ENCODE measurements around the gene ACTA1. TPM values are rescaled to one million over a fixed set of nuclear protein-coding genes. Genes with fewer than 3 reads are reported as not detected.

The ACTA1 gene
- total RNA-seq, 4 donors from 2014 or later, result 0.59 to 2.6 (median 1.7) TPM

DNA sequence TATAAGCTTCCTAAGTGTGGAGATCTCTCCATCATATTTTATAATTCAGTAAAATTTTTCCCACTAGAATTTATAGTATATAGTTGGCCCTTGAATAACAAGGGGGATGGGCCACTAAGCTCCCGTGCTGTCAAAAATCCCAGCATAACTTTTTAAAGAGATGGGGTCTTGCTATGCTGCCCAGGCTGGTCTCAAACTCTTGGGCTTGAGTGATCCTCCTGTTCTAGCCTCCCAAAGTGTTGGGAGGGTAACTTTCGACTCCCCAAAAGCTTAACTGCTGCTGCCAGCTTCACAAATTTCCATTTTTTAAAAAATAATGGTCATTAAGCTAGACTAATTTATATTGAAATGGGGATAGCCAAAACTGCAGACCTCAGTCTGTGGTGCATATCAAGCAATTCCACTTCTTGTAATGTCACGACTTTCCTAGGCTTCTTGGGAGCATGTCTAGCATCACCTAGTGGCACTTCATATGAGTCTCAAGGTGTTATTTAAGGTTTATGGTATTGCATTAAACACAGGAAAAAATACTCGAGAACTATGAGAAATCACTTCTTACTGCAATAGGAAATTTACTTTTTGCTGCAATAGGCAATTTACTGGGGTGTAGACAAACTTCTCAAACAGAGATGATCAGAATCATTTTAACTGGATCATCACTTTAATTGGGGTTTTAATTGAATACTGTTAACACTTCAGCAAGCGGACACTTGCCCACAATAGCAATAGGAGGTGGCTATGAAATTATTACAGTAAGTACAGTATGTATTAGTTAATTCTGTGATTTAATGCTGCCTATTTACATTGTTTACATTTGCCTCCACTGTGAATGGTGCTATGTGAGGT, 19.3 kb upstream of the ACTA1 start:
- Histone ChIP-seq H3K36me3 (peaks cover 64% of the 10 kb centered on the region), H3K27me3 (no peaks in the 10 kb centered on the region), H3K4me3 (no peak overlapping the region), H3K9me3 (no peaks in the 10 kb centered on the region), H3K27ac (no peak overlapping the region), H3K4me1 (no peaks in the 10 kb centered on the region)
- TF ChIP-seq POLR2A (IDR thresholded peaks at IDR 0.05), result no peak
- TF ChIP-seq, protein P1, sequence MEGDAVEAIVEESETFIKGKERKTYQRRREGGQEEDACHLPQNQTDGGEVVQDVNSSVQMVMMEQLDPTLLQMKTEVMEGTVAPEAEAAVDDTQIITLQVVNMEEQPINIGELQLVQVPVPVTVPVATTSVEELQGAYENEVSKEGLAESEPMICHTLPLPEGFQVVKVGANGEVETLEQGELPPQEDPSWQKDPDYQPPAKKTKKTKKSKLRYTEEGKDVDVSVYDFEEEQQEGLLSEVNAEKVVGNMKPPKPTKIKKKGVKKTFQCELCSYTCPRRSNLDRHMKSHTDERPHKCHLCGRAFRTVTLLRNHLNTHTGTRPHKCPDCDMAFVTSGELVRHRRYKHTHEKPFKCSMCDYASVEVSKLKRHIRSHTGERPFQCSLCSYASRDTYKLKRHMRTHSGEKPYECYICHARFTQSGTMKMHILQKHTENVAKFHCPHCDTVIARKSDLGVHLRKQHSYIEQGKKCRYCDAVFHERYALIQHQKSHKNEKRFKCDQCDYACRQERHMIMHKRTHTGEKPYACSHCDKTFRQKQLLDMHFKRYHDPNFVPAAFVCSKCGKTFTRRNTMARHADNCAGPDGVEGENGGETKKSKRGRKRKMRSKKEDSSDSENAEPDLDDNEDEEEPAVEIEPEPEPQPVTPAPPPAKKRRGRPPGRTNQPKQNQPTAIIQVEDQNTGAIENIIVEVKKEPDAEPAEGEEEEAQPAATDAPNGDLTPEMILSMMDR (IDR thresholded peaks at IDR 0.05), result peak; percentile 9 to 18
- no peak for TF ChIP-seq EP300 (IDR thresholded peaks at IDR 0.05)
- no peak for TF ChIP-seq POLR2AphosphoS5 (IDR thresholded peaks at IDR 0.05)
- WGBS, result 77% methylated on average over 5 of the region's 5 CpGs
- DNase-seq (ENCODE audit: low spot score in 2 of 2), result no peak

DNA sequence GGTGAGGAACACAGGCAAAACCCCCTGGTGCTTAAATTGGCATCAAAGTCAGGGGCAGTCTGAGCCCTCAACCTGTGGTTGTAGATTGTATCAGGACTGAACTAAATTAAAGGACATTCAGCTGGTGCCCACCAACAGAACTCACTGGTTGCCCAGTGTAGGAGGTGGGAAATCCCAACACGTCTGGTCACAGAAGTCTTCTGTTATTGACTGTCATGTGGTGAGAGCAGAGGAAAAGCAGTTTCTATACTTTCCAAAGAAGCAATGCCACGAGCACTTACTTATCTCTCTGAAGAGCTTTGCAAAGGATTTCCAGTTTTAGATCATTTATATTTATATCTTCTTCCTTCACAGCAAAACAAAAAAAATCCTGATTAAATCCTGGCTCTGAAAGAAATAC, 15.0 kb upstream of the ACTA1 start:
- Histone ChIP-seq H3K36me3 (peaks cover 62% of the 10 kb centered on the region), H3K9me3 (no peaks in the 10 kb centered on the region), H3K27ac (no peak overlapping the region), H3K27me3 (no peaks in the 10 kb centered on the region), H3K4me1 (no peaks in the 10 kb centered on the region), H3K4me3 (no peak overlapping the region)
- no peak for TF ChIP-seq POLR2AphosphoS5 (IDR thresholded peaks at IDR 0.05)
- TF ChIP-seq EP300 (IDR thresholded peaks at IDR 0.05), result no peak
- TF ChIP-seq POLR2A (IDR thresholded peaks at IDR 0.05), result no peak
- TF ChIP-seq, protein P1 (IDR thresholded peaks at IDR 0.05), result no peak
- 83% methylated on average over 2 of the region's 2 CpGs for WGBS
- no peak for DNase-seq (ENCODE audit: low spot score in 2 of 2)

DNA sequence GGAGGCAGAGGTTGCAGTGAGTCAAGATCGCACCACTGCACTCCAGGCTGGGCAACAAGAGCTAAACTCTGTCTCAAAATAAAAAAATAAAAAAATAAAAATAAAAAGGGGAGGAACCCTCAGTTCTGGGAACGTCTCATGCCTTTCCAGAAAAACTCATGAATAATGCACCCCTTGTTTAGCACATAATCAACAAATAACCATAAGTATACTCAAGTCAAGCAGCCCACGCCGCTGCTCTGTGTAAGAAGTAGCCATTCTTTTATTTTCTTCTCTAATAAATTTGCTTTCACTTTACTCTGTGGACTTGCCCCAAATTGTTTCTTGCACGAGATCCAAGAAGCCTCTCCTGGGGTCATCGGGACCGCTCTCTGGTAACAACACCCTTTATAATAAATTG, 14.5 kb upstream of the ACTA1 start:
- Histone ChIP-seq H3K27me3 (no peaks in the 10 kb centered on the region), H3K4me1 (no peaks in the 10 kb centered on the region), H3K36me3 (peaks cover 63% of the 10 kb centered on the region), H3K27ac (no peak overlapping the region), H3K9me3 (no peaks in the 10 kb centered on the region), H3K4me3 (no peak overlapping the region)
- WGBS, result 82% methylated on average over 7 of the region's 7 CpGs
- no peak for TF ChIP-seq POLR2AphosphoS5 (IDR thresholded peaks at IDR 0.05)
- TF ChIP-seq POLR2A (IDR thresholded peaks at IDR 0.05), result no peak
- no peak for TF ChIP-seq EP300 (IDR thresholded peaks at IDR 0.05)
- TF ChIP-seq, protein P1 (IDR thresholded peaks at IDR 0.05), result no peak
- no peak for DNase-seq (ENCODE audit: low spot score in 2 of 2)

DNA sequence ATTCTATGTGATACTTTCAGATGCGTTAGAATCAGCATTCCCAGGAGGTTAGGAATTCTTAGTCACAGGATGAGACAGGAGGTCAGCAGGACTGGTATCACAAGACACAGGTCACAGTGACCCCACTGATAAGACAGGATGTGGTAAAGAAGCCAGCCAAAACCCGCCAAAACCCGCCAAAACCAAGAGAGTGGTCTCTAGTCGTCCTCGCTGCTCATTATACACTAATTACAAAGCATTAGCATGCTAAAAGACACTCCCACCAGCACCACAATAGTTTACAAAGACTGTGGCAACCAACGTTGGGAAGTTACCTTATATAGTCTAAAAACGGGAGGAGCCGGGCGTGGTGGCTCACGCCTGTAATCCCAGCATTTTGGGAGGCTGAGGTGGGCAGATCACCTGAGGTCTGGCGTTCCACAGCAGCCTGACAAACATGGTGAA, 13.9 kb upstream of the ACTA1 start:
- Histone ChIP-seq H3K4me1 (no peaks in the 10 kb centered on the region), H3K9me3 (no peaks in the 10 kb centered on the region), H3K27ac (no peak overlapping the region), H3K36me3 (peaks cover 68% of the 10 kb centered on the region), H3K4me3 (no peak overlapping the region), H3K27me3 (no peaks in the 10 kb centered on the region)
- no peak for DNase-seq (ENCODE audit: low spot score in 2 of 2)
- WGBS, result 92% methylated on average over 11 of the region's 11 CpGs
- no peak for TF ChIP-seq POLR2A (IDR thresholded peaks at IDR 0.05)
- TF ChIP-seq, protein P1 (IDR thresholded peaks at IDR 0.05), result no peak
- TF ChIP-seq EP300 (IDR thresholded peaks at IDR 0.05), result no peak
- no peak for TF ChIP-seq POLR2AphosphoS5 (IDR thresholded peaks at IDR 0.05)

DNA sequence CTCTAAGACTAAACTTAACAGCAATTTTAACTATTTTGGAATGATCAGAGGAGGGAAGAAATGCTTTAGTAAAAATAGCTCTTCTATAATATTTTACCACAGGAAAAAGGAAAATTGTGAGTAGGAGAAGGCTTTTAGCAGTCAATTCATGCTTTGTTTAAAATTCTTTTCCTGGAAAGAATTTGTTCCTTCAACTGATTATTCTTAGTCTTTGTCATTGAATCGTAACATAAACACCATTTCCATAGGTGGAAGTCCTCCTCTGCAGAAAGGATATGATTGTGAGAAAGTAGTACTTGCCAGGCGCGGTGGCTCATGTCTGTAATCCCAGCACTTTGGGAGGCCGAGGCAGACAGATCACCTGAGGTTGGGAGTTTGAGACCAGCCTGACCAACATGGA, 11.9 kb upstream of the ACTA1 start:
- DNase-seq (ENCODE audit: low spot score in 2 of 2), result no peak
- 92% methylated on average over 4 of the region's 4 CpGs for WGBS
- H3K36me3 ChIP-seq, result peaks cover 71% of the 10 kb centered on the region
- no peaks in the 10 kb centered on the region for H3K4me1 ChIP-seq
- H3K9me3 ChIP-seq, result no peaks in the 10 kb centered on the region
- no peak overlapping the region for H3K27ac ChIP-seq
- TF ChIP-seq EP300 (IDR thresholded peaks at IDR 0.05), result no peak
- TF ChIP-seq POLR2A (IDR thresholded peaks at IDR 0.05), result no peak
- TF ChIP-seq, protein P1 (IDR thresholded peaks at IDR 0.05), result no peak
- no peak for TF ChIP-seq POLR2AphosphoS5 (IDR thresholded peaks at IDR 0.05)
- no peaks in the 10 kb centered on the region for H3K27me3 ChIP-seq
- H3K4me3 ChIP-seq, result no peak overlapping the region
